Activated naive CD8-positive, alpha-beta T cell treated with anti-CD3 and anti-CD28 coated beads for 36 hours (primary cell): ENCODE measurements around the gene TXNRD1. TPM values are rescaled to one million over a fixed set of nuclear protein-coding genes. Genes with fewer than 3 reads are reported as not detected.
"Not testable (repeated sequence)": the region's sequence is repeated elsewhere in the genome, so short reads cannot be mapped to it uniquely, and the experiment has no call there.

Experiments
- DNase-seq: peaks from one replicate; pipeline ENCODE4 v3.0.0; 2021
- H3K27ac Mint-ChIP-seq: one replicate; pipeline ENCODE4 v1.8.0; 2022; ENCODE audit warnings: mild to moderate bottlenecking, moderate library complexity, mixed read lengths
- H3K27me3 Mint-ChIP-seq: one replicate; pipeline ENCODE4 v1.8.0; 2022; ENCODE audit warnings: mild to moderate bottlenecking, mixed read lengths
- H3K36me3 Mint-ChIP-seq: one replicate; pipeline ENCODE4 v1.8.0; 2021; ENCODE audit warnings: mild to moderate bottlenecking, mixed read lengths
- H3K4me1 Mint-ChIP-seq: one replicate; pipeline ENCODE4 v1.8.0; 2021; ENCODE audit warnings: mixed read lengths
- H3K4me3 Mint-ChIP-seq: one replicate; pipeline ENCODE4 v1.8.0; 2022; ENCODE audit warnings: mild to moderate bottlenecking, moderate library complexity, mixed read lengths
- H3K9me3 Mint-ChIP-seq: one replicate; pipeline ENCODE4 v1.8.0; 2022; ENCODE audit warnings: mixed read lengths
- total RNA-seq, 2 experiments: library from RNA; stranded (reverse); gene quantifications; one replicate each; pipeline ENCODE4 v1.2.3, GENCODE V29; 2021

TXNRD1 gene
- total RNA-seq, 2 experiments from 2014 or later: 120 to 125 TPM

DNA sequence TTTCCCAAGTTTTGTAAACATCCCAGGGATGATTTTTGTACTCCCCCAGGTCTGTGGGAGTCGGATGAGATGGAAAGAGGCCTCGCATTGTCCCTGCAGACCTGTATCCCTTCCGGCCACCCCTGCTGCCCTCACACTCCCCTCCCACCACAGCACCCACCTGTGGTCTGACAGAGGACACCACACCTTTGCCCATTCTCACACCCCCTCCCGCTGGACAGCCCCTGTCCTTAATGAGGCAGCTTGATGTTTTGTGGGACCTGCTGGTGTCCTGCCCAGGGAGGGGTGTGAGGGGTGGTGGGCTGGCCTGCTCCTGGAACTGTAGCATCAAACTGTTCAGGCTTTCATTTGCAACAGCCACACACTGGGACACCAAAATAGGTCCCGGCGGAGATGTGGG is 159.2 kb downstream of the TXNRD1 start:
- Mint-ChIP-seq H3K4me3 (no peak overlapping the region), H3K27ac (no peak overlapping the region), H3K27me3 (no peaks in the 10 kb centered on the region), H3K4me1 (peaks cover 11% of the 10 kb centered on the region), H3K36me3 (no peaks in the 10 kb centered on the region), H3K9me3 (peaks cover 2% of the 10 kb centered on the region)
- no peak for DNase-seq

DNA sequence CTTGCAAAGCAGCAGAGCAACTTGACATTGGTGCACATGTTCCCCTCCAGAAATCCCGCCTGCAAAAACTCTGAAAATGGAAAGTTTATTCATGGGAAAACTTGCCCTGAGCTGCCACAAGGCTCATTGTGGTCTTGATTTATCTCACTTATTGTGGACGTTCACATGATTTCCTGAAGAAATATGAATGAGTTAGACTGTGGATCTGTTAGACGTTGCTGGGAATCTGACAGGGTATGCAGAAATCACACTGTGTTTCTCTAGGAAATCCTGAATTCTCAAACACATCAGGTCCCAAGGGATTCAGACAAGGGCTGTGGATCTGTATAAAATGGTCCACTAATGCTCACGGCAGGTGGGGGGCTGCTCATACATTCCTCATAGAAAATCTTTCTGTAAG is 160.2 kb downstream of the TXNRD1 start:
- no peaks in the 10 kb centered on the region for H3K36me3 Mint-ChIP-seq

DNA sequence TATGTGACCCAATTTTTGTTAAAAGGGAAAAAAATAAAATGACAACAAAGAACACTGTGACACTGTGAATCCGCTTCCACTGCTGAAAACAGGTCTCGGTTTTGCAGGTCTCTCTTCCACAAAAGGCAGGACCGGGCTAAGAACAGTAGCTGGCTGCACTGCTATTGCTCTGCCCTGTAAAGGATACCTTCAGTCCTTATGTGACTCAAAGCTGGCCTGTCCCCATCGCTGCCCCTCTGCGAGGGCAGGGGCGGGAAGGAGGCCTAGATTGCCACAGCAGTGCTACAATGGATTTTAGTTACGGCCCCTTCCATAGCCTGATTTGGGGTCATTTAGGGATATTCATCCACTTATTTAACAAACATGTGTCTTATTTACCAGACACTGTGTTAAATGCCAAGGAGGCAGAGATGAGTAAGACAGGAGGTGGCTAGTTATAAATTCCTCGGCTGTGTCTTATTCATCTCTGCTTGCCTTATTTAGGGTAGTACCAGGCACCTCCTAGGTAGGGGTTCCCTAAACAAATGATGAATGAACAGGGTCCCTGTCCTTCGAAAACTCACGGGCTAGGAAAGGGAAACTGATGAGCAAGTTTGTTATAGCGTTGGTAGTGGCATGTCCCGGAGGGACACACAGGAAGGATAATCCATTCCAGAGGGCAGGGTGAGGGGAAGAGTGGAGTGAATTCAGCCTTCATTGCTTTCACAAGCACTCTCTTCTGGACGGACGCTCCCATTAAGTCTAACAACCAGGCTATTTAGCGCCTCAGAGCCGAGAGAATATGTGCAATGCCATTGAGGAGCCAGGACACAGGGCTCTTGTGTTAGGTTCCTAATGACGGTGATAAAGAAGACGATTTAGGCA is 161.3 kb downstream of the TXNRD1 start:
- Mint-ChIP-seq H3K27ac (peak overlapping the region; percentile 28), H3K4me3 (no peak overlapping the region), H3K9me3 (no peaks in the 10 kb centered on the region), H3K36me3 (no peaks in the 10 kb centered on the region), H3K4me1 (peaks cover 10% of the 10 kb centered on the region), H3K27me3 (peaks cover 6% of the 10 kb centered on the region)
- no peak for DNase-seq

More for the DNA sequence above, 160.2 kb downstream of the TXNRD1 start:
- DNase-seq: no peak
- Mint-ChIP-seq H3K27ac (no peak overlapping the region), H3K9me3 (no peaks in the 10 kb centered on the region), H3K4me3 (no peak overlapping the region), H3K27me3 (no peaks in the 10 kb centered on the region), H3K4me1 (peaks cover 11% of the 10 kb centered on the region)

DNA sequence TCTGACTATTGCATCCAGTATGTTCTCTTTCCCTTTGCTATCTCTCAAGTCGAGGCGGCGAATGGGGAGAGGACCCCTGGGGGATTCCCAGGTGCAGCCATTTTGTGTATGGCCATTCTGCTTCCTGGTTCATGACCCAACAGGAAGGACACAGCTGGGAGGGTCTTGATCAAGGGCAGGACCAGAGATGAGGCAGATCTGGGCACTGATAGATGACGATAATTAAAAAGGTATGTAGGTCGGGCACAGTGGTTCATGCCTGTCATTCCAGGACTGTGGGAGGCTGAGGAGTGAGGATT is 161.9 kb downstream of the TXNRD1 start:
- no peak overlapping the region for H3K4me3 Mint-ChIP-seq
- peaks cover 6% of the 10 kb centered on the region for H3K4me1 Mint-ChIP-seq
- H3K27me3 Mint-ChIP-seq: peaks cover 6% of the 10 kb centered on the region
- no peaks in the 10 kb centered on the region for H3K9me3 Mint-ChIP-seq
- H3K36me3 Mint-ChIP-seq: no peaks in the 10 kb centered on the region
- no peak for DNase-seq
- H3K27ac Mint-ChIP-seq: no peak overlapping the region

DNA sequence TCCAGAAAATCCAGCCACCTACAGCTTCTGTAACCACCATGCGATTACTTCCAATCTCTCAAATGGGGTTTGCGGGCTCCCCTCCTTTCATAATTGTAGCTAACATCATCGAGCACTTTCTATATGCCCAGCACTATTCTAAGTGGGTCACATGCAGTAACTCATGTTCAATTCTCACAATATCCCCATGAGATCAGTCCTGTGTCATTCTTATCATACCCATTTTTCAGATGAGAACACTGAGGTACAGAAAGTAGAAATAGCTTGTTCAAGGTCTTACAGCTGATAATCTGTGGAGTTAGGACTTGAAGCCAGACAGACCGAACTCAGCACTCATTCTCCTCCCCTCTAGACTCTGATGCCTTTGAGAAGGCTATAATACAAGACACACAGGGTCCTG is 162.8 kb downstream of the TXNRD1 start:
- H3K27me3 Mint-ChIP-seq: peaks cover 6% of the 10 kb centered on the region
- no peak overlapping the region for H3K27ac Mint-ChIP-seq
- H3K4me1 Mint-ChIP-seq: peaks cover 5% of the 10 kb centered on the region
- no peaks in the 10 kb centered on the region for H3K9me3 Mint-ChIP-seq
- H3K36me3 Mint-ChIP-seq: no peaks in the 10 kb centered on the region
- DNase-seq: no peak
- H3K4me3 Mint-ChIP-seq: peak overlapping the region; percentile 19

DNA sequence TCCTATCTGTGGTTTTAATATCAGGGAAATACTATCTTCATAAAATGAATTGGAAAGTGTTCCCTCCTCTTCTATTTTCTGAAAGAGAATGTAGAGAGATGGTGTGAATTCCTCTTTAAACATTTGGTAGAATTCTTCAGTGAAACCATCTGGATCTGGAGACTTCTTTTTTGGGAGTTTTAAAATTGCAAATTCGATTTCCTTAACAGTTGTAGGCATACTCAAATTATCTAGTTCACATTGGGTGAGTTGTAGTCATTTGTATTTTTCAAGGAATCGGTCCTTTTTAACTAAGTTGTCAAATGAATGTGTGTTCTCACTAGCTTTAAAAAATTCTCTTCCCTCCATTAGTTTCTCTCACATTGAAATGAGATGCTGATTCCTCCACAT is 165.8 kb downstream of the TXNRD1 start:
- H3K9me3 Mint-ChIP-seq: no peaks in the 10 kb centered on the region
- H3K4me3 Mint-ChIP-seq: no peak overlapping the region
- H3K36me3 Mint-ChIP-seq: no peaks in the 10 kb centered on the region

DNA sequence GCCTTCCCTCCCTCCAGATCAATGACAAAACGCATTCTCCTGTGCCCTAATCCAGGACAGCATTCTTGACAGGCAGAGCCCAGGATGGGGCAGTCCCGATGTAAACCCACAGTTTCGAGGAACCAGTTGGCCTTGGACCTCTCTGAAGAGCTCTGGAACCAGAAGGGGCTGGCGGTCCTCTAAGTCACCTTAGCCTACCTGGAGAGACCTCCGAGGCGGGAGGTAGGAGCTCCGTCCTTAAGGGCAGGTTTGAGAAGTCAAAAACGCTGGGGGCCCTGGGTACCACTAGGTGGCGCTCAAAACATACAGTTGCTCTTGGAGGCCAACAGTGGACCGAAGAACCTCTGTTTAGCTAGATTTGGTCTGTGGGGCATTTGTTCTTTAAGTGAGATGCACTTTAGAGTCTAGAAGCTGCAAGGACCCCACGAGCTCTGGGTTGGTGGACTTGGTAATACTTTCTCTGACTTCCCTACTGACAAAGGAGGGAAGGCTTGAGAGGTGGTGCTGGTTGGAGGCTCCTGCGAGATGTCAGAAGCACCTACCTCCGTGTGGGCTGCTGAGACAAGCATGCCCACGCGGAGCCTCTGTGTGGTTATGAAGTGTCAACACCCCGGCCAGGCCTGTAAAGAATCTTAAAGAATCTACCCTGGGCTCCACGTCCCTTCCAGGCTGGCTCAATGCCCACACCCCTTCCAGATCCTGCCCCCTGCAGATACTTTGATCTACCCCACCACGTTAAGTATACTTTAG is 166.3 kb downstream of the TXNRD1 start:
- H3K27ac Mint-ChIP-seq: no peak overlapping the region
- H3K4me3 Mint-ChIP-seq: no peak overlapping the region

More for the DNA sequence above, 165.8 kb downstream of the TXNRD1 start:
- DNase-seq: no peak
- H3K27ac Mint-ChIP-seq: no peak overlapping the region
- H3K27me3 Mint-ChIP-seq: peaks cover 6% of the 10 kb centered on the region
- peaks cover 5% of the 10 kb centered on the region for H3K4me1 Mint-ChIP-seq

DNA sequence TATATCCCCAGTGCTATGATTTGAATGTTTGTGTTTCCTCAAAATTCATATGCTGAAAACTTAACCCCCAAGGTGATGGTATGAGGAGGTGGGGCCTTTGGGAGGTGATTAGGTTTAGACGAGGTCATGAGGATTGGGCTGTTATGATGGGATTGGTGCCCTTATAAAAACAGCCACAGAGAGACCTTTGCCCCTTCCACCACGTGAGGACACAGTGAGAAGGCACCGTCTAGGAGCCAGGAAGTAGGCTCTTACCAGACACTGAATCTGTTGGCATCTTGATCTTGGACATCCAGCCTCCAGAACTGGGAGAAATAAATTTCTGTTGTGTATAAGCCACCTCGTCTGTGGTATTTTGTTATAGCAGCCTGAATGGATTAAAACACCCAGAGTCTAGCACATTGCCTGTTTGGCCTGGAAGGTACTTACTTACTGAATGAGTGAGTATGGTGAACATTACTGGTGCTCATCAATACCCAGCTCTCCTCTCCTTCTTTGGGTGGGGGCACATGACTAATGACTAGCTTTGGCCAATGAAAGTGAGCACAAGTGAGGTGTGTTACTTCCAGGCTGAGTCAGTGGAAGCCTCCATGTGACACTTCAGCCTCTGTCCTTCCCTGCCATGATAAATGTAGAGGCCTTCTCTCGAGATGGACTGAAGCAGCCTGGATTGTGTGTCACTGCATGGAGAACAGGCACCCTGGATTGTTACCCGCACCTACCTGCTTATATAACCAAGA is 168.7 kb downstream of the TXNRD1 start:
- Mint-ChIP-seq H3K27me3 (peaks cover 6% of the 10 kb centered on the region), H3K27ac (no peak overlapping the region), H3K4me1 (peaks cover 5% of the 10 kb centered on the region), H3K4me3 (no peak overlapping the region), H3K36me3 (no peaks in the 10 kb centered on the region), H3K9me3 (no peaks in the 10 kb centered on the region)
- no peak for DNase-seq

More for the DNA sequence above, 166.3 kb downstream of the TXNRD1 start:
- DNase-seq: peak; percentile 73
- Mint-ChIP-seq H3K9me3 (no peaks in the 10 kb centered on the region), H3K4me1 (peaks cover 5% of the 10 kb centered on the region), H3K27me3 (peaks cover 6% of the 10 kb centered on the region), H3K36me3 (no peaks in the 10 kb centered on the region)

DNA sequence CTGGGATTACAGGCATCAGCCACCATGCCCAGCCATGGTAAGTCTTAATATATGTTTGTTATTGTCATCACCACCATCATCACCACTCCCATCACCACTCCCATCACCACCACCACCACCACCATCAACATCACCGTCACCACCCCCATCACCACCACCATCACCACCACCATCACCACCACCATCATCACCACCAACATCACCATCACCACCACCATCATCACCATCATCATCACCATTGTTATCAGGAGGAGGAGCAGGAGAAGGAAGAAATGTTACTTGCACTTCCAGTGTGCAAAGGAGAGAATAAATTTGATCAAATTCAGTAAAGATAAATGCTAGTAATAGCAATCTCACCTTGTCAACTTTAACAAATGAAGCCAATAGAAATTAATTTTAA is 169.9 kb downstream of the TXNRD1 start:
- Mint-ChIP-seq H3K4me1 (peaks cover 5% of the 10 kb centered on the region), H3K36me3 (no peaks in the 10 kb centered on the region), H3K9me3 (no peaks in the 10 kb centered on the region), H3K27ac (no peak overlapping the region), H3K27me3 (peaks cover 6% of the 10 kb centered on the region), H3K4me3 (no peak overlapping the region)
- no peak for DNase-seq

DNA sequence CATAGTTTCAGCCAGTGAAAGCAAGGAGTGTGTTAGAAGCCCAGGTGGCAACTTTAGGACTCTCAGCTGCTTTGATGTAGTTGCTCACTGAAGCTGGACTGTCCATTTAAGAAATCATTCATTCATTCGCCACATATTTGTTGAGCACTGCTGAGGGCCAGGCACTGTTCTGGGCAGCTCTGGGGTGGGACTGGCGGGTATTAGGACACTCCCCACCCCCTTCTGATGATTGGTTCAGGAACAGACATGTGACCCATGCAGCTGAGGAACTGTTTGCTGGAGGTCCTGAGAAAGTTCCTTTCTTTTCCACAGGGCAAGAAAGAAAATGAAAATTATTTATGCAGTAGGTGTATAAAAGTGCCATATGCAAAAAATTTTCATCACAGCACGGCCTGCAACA is 170.9 kb downstream of the TXNRD1 start:
- H3K27me3 Mint-ChIP-seq: peaks cover 3% of the 10 kb centered on the region
- no peaks in the 10 kb centered on the region for H3K9me3 Mint-ChIP-seq
- H3K36me3 Mint-ChIP-seq: no peaks in the 10 kb centered on the region
- H3K4me1 Mint-ChIP-seq: peaks cover 5% of the 10 kb centered on the region
- H3K4me3 Mint-ChIP-seq: no peak overlapping the region
- H3K27ac Mint-ChIP-seq: no peak overlapping the region
- DNase-seq: no peak

DNA sequence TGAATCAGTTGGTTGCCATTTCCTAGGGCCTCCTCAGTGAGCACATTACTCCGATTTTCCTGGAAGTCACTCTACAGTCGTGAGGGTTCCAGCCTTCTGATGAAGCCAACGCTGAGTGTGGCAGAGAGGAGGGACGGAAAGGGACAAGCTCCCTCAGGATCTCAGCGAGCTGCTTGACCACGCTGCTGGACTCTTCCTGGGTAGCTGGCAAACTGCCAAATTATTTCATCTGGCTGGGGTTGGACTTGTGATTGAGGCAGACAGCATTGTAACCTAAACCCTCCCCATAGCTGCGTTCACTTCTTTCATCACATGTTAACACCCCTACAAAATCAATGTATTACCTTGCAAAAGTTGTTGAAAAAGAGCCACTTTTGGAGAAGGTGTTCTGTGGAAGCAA is 171.6 kb downstream of the TXNRD1 start:
- Mint-ChIP-seq H3K27ac (no peak overlapping the region), H3K36me3 (no peaks in the 10 kb centered on the region), H3K4me1 (peaks cover 2% of the 10 kb centered on the region), H3K9me3 (no peaks in the 10 kb centered on the region), H3K27me3 (no peaks in the 10 kb centered on the region), H3K4me3 (no peak overlapping the region)
- no peak for DNase-seq

DNA sequence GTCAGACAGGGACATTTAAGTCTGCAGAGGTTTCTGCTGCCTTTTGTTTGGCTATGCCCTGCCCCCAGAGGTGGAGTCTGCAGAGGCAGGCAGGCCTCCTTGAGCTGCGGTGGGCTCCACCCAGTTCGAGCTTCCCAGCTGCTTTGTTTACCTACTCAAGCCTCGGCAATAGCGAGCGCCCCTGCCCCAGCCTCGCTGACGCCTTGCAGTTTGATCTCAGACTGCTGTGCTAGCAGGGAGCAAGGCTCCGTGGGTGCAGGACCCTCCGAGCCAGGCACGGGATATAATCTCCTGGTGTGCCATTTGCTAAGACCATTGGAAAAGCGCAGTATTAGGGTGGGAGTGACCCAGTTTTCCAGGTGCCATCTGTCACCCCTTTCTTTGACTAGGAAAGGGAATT is 178.5 kb downstream of the TXNRD1 start:
- H3K27ac Mint-ChIP-seq, H3K27me3 Mint-ChIP-seq, H3K4me1 Mint-ChIP-seq, H3K4me3 Mint-ChIP-seq, DNase-seq: not testable (repeated sequence)
- Mint-ChIP-seq H3K36me3 (peaks cover 11% of the 10 kb centered on the region), H3K9me3 (peaks cover 11% of the 10 kb centered on the region)
